ENCODE measurements around the gene SPEG. TPM values are rescaled to one million over a fixed set of nuclear protein-coding genes. Genes with fewer than 3 reads are reported as not detected.

Gene SPEG
- total RNA-seq, 2 experiments from 2014 or later, result 0.46 TPM; not detected in 1

GRCh38 chr2:219428469-219428868 is 6.2 kb upstream of the SPEG start:
- Histone ChIP-seq H3K36me3 (ENCODE audit: insufficient read depth, low read length) (no peaks in the 10 kb centered on the region), H3K79me2 (ENCODE audit: insufficient read depth, low read depth, low read length) (no peaks in the 10 kb centered on the region), H3K4me1 (ENCODE audit: insufficient read depth, low read length, poor library complexity, severe bottlenecking) (no peaks in the 10 kb centered on the region), H3K27ac (ENCODE audit: low read depth, low read length, poor library complexity, severe bottlenecking) (no peak overlapping the region), H2AFZ (ENCODE audit: low read length) (no peak overlapping the region), H3K4me3 (ENCODE audit: low read depth, low read length, poor library complexity, severe bottlenecking) (no peak overlapping the region), H3K9me3 (ENCODE audit: low read length) (no peaks in the 10 kb centered on the region), H3K9me2 (ENCODE audit: insufficient read depth, low read length) (no peaks in the 10 kb centered on the region), H3K4me2 (ENCODE audit: low read length) (no peak overlapping the region), H4K20me1 (ENCODE audit: insufficient read depth, low read length) (no peaks in the 10 kb centered on the region)
- TF ChIP-seq EZH2phosphoT487 (IDR thresholded peaks at IDR 0.05; ENCODE audit: borderline replicate concordance, low read depth, low read length) (no peak), CTCF (conservative IDR thresholded peaks at IDR 0.05; ENCODE audit: low read length) (no peak)
- no TSS peak for BruUV-seq (replicated peaks)
- no peak for DNase-seq (ENCODE audit: low spot score)
- POLR2A ChIA-PET, result no interaction called here
- intact Hi-C loops (cut with micrococcal nuclease; ENCODE audit: unreplicated experiment), result no loop called here
- CTCF ChIA-PET (ENCODE audit: unreplicated experiment), result interaction anchor here (1.1 kb wide), 1 partner anchor 67 kb away, joined by 4 read pairs; a partner anchor contains a TSS

GRCh38 chr2:219429958-219430606 is 4.6 kb upstream of the SPEG start:
- no peaks in the 10 kb centered on the region for H4K20me1 ChIP-seq (ENCODE audit: insufficient read depth, low read length)
- no peak overlapping the region for H3K4me3 ChIP-seq (ENCODE audit: low read depth, low read length, poor library complexity, severe bottlenecking)
- ChIA-PET POLR2A (interaction anchor here (0.7 kb wide), 1 partner anchor 278 kb away, joined by 3 read pairs; no protein-coding TSS in a partner anchor), CTCF (ENCODE audit: unreplicated experiment) (interaction anchor here (1.0 to 1.3 kb wide), 3 partner anchors 10 to 100 kb away, joined by 3 to 4 read pairs (median 3); no protein-coding TSS in a partner anchor)
- H3K27ac ChIP-seq (ENCODE audit: low read depth, low read length, poor library complexity, severe bottlenecking), result no peak overlapping the region
- H3K4me2 ChIP-seq (ENCODE audit: low read length), result no peak overlapping the region
- BruUV-seq (replicated peaks), result no TSS peak
- H3K9me3 ChIP-seq (ENCODE audit: low read length), result no peaks in the 10 kb centered on the region
- intact Hi-C loops (cut with micrococcal nuclease; ENCODE audit: unreplicated experiment), result loop anchor here (2.0 kb wide), 1 partner anchor 29 kb away; no protein-coding TSS in a partner anchor
- H3K9me2 ChIP-seq (ENCODE audit: insufficient read depth, low read length), result no peaks in the 10 kb centered on the region
- H3K79me2 ChIP-seq (ENCODE audit: insufficient read depth, low read depth, low read length), result no peaks in the 10 kb centered on the region
- H2AFZ ChIP-seq (ENCODE audit: low read length), result no peak overlapping the region
- DNase-seq (ENCODE audit: low spot score), result no peak
- H3K4me1 ChIP-seq (ENCODE audit: insufficient read depth, low read length, poor library complexity, severe bottlenecking), result no peaks in the 10 kb centered on the region
- TF ChIP-seq EZH2phosphoT487 (IDR thresholded peaks at IDR 0.05; ENCODE audit: borderline replicate concordance, low read depth, low read length) (no peak), CTCF (conservative IDR thresholded peaks at IDR 0.05; ENCODE audit: low read length) (no peak)
- no peaks in the 10 kb centered on the region for H3K36me3 ChIP-seq (ENCODE audit: insufficient read depth, low read length)
